ENCODE data around the gene KCNH1. TPM values are rescaled to one million over a fixed set of nuclear protein-coding genes. Genes with fewer than 3 reads are reported as not detected.

The KCNH1 gene
- total and polyA plus RNA-seq, 10 of the 15 experiments (the other 5 are each of a cell fraction or from before 2014, with no cell fraction given) = 0.02 to 0.04 (median 0.04) TPM; not detected in 7

DNA sequence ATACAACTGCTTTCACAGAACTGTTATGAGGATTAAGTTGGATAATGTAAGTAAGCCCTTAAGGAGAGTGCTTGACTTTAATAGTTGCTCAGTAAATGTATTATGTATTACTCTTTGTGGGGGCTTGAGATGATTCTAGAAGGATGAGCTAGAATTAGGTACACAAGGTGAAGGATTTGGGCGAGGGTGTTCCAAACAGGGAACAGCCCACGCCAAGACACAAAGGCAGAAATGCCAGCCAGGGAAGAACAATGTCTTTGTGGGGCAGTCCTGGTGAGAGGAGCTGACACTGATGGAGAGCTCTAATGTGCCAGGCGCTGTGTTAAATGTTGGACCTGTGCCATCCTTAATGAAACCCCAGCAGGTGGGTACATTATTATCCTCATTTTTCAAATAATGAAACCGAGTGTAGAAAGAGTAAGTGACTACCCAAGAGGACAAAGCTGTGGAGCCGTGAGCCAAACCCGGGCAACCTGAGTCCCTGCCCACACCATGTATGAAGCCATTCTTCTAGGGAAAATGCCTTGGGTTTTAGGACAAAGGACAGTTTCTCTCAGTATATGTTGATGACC lies 442.8 kb downstream of the KCNH1 start:
- Histone ChIP-seq H3K27me3 (replicated peaks in 1 of 2; ENCODE audit: control insufficient read depth in 2 of 2, insufficient read depth in 2 of 2, low read length in 1 of 2) (no peaks in the 10 kb centered on the region), H3K4me3 (no peak overlapping the region), H3K79me2 (ENCODE audit: control insufficient read depth, insufficient read depth, low read length) (no peaks in the 10 kb centered on the region), H3K9ac (ENCODE audit: control insufficient read depth, insufficient read depth, low read length) (no peak overlapping the region), H4K20me1 (ENCODE audit: control insufficient read depth, insufficient read depth) (no peaks in the 10 kb centered on the region), H2AFZ (ENCODE audit: control insufficient read depth, low read depth, low read length) (no peak overlapping the region), H3K4me2 (ENCODE audit: control insufficient read depth, insufficient read depth) (no peak overlapping the region), H3K36me3 (ENCODE audit: control insufficient read depth in 2 of 2, insufficient read depth in 2 of 2, low read length in 1 of 2) (no peaks in the 10 kb centered on the region), H3K4me1 (ENCODE audit: control insufficient read depth, insufficient read depth, low read length) (peaks cover 6% of the 10 kb centered on the region; the same call in 1 of the 2 replicates), H3K9me3 (replicated peaks; ENCODE audit: control insufficient read depth, insufficient read depth, low read length) (no peaks in the 10 kb centered on the region), H3K27ac (ENCODE audit: control insufficient read depth, insufficient read depth) (no peak overlapping the region)
- ChIA-PET POLR2A (no interaction called here), SMC1A (ENCODE audit: uncharacterized antibody, unreplicated experiment) (no interaction called here), RAD21 (ENCODE audit: unreplicated experiment) (no interaction called here), CTCF (no interaction called here)
- TF ChIP-seq MYB (IDR thresholded peaks at IDR 0.05; ENCODE audit: borderline replicate concordance, low read depth, low read length) (no peak), TARDBP (IDR thresholded peaks at IDR 0.05; ENCODE audit: borderline replicate concordance) (no peak), NR2C1 (IDR thresholded peaks at IDR 0.05) (no peak), SP1 (IDR thresholded peaks at IDR 0.05; ENCODE audit: low read depth, low read length) (no peak), ZNF592 (IDR thresholded peaks at IDR 0.05) (no peak), ATF2 (IDR thresholded peaks at IDR 0.05; ENCODE audit: low read length) (no peak), PBX3 (IDR thresholded peaks at IDR 0.05; ENCODE audit: insufficient replicate concordance, low read depth, low read length) (no peak), BRCA1 (IDR thresholded peaks at IDR 0.05; ENCODE audit: low read depth, low read length) (no peak), IKZF1 (conservative IDR thresholded peaks at IDR 0.05) (no peak), MEF2A (IDR thresholded peaks at IDR 0.05; ENCODE audit: insufficient read depth, low read depth, low read length) (no peak), ZNF207 (IDR thresholded peaks at IDR 0.05; ENCODE audit: borderline replicate concordance) (no peak)
- BruUV-seq (replicated peaks) = no TSS peak
- DNase-seq (ENCODE audit: low read depth, low spot score) (no peak), ATAC-seq (no peak), FAIRE-seq (no peak)
- 83% methylated on average over 6 of the region's 6 CpGs for WGBS (ENCODE audit: insufficient coverage, insufficient replicate concordance, low lambda C conversion rate, missing lambda C conversion rate)
- in situ Hi-C loops (cut with MboI) (no loop called here), intact Hi-C loops (cut with micrococcal nuclease; ENCODE audit: unreplicated experiment) (no loop called here)

Data from GM12878 (cell line).